CD4-positive, alpha-beta T cell treated with Interleukin-4 for 1 hour (primary cell): Measurements from ENCODE around the gene RPS19.

Experiments used
- DNase-seq, 2 donors: peaks; one replicate each; pipeline ENCODE4 v3.0.0-alpha.2; 2020 to 2022

RPS19 gene

DNA sequence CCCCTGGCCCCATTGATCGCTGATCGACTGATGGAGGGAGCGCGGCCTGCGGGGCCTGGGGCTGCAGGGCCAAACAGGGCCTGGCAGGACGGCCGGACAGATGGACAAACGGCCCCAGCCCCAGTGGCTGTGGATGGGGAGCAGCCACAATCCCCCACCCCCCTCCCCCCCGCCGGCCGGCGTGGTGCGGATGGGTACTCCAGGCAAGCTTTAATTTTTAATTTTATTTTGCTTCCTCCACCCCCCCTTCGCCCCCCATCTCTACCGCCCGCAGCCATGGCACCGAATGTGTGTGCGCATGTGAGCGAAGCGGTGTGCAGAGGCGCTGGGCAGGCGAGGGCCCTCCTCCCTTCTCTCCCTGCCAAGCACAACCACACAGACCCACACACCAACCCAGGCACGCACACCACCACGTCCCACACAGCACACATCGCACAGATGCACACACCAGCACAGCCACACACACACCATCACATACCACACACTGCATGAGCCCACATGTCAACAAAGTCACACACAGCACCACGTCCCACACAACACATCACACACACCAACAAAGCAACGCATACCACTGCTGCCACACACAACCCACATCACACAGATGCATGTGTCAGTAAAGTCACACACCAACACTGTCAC lies 55.8 kb downstream of the RPS19 start:
- no peak for DNase-seq

DNA sequence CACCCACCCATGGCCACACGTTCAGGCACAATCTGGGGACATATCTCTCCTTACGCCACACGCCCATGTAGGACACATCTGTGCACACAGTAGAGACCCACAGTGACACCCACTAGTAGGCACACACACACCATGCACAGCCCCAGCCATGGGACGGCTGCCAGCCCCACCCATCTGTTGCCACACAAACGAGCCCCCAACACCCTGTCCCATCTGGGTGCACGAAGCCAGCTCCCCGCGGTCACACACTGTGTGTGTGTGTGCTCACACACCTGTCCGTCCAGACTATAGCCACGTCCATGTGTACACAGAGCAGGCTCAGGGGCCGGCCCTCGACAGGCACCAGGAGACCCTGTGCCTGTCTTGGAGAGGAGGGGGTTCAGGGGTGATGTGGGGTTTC lies 57.6 kb downstream of the RPS19 start:
- no peak for DNase-seq

DNA sequence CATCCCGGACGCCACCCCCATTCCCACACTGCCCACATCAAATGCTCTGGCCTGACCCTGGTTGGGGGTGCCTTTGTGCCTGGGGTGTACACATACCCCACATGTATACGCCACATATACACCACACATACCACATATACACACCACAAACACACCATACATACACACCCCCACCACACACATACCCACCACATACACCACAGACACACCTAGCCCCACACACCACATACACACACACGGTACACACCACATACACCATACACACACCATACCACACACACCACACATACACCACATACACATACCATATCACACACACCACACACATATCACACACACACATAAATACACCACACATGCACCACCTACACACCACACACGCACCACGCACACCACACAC lies 58.0 kb downstream of the RPS19 start:
- no peak for DNase-seq

DNA sequence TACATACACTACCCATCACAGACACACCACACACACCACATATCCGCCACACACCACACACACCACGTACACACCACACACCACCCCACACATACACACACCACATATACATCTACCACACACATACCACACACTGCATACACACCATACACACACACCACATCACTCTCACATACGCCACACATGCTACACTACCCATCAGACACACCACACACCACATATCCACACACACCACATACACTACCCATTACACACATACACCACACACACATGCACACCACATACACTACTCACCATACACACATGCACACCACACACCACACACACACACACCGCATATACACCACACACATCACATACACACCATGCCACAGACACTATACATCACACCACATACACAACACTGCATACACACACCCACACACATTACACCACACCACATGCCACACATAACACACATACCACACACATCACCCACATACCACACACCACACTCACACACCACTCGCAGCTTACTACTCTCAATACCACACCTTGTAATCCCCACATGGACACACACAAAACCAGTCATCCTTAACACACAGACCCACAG lies 58.7 kb downstream of the RPS19 start:
- no peak for DNase-seq

DNA sequence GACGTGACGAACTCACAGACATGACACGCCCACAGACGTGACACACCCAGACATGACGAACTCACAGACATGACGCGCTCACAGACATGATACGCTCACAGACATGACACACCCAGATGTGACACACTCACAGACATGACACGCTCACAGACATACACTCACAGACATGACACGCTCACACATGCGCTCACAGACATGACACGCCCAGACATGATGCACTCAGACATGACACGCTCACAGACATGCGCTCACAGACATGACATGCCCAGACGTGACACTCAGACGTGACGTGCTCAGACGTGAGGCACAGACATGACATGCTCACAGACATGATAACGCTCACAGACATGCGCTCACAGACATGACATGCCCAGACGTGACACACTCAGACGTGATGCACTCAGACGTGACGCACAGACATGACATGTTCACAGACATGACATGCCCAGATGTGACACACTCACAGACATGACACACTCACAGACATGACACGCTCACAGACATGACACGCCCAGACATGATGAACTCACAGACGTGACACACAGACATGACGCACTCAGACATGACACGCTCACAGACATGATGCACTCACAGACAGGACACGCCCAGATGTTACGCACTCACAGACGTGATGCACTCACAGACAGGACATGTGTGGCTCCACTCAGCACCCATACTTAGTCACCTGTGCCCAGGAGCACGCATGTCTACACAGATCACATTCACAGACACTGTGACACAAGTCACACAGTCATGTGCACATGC lies 60.1 kb downstream of the RPS19 start:
- DNase-seq, result no peak

DNA sequence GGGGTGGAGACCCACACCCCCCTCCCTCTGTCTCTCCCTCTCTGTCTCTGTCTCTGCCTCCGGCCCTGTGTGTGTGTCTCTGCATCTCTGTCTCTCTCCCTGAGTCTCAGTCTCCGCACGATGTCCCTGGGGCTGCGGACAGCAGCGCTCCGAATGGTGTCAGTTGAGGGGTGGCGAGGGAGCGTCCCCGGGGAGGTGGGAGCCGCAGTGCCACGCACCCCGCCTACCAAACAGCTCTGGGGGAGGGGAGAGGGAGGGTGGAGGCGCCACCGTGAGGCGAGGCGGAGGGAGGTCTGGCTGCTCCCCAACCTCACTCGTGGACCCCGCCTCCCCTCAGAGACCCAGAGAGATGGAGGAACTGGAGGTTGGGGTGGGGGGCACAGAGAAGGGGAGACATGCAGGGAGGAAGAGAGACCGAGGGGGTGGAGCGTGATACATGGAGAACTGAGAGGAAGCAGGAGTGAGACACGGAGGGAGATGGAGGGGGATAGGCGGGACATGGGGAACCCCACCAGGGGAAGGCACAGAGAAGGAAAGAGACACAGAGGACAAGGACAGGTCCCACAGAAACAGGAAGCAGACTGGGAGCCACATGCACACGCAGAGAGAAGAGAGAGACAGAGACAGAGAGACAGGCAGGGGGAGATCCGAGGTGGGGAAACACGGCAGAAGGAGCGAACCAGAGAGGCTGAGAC lies 61.0 kb downstream of the RPS19 start:
- DNase-seq, result no peak

DNA sequence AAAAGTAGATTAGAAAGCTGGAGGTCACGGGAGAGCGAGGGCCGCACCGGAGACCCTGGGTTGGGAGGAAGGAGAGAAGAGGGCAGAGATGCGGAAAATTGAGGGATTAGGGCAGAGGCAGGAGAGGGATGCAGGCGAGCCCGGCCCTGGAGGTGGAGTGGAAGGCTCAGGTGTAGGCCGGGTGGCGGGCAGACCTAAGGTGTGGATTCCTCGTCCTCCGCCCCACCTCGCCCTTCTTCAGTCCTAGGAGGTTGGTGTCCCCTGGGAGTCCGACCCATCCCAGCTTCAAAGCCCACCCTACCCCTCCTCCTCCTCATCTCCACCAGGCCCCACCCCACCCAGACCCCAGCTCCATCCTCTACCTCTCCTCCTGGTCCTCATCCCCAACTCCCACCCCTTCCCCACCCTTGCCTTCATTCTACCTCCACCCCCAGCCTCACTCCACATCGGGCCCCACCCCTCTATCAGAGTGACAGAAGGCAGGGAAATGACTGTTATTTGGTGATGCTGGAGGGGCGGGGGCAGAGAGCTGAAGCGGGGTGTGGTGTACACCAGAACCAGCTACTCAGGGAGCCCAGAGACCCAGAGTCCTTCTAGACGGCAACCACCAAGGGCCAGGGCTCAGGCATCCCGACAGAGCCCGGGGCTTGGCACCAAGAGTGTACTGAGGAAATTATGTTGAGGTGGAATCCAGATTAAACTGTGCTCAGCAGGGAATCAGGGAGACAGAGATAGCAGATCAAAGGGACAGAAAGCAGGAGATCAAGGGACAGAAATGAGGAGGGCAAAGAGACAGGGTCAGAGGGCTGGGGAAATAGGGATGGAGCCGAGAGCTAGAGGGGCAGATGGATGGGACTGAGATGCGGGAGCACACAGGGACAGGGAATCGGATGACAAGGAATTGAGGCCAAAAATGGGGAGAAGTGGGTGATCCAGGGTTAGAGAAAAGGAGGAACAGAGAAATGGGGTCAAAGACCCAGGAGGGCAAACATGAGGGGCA lies 61.8 kb downstream of the RPS19 start:
- no peak for DNase-seq
